Activated effector memory CD4-positive, alpha-beta T cell treated with anti-CD3 and anti-CD28 coated beads, Interleukin-2, amount 50 U/mL, for 16 hours (primary cell): ENCODE measurements around the gene MTHFD2.
"Not testable (repeated sequence)": the region's sequence is repeated elsewhere in the genome, so short reads cannot be mapped to it uniquely, and the experiment has no call there.

Source experiments
- DNase-seq: peaks from one replicate; pipeline ENCODE4 v3.0.0-alpha.2; 2020

MTHFD2 gene

GRCh38 chr2:74198461-74199274 lies at the start of gene MTHFD2:
Gene MTHFD2 (plus strand): TSS chr2:74198615. CDS start chr2:74198642, 27 bp downstream.
- DNase-seq, result peak; percentile 96

DNA sequence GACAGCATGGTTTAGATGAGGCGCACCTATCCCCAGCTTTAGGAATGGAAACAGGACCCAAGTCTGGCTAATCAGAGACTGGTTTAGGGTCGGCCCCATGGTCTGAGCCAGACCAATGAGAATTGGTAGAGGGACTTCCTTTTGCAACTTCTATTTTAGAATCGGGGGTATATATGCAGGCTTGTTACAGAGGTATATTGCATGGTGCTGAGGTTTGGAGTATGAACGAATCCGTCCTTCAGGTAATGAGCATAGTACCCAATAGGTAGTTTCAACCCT lies 49.2 kb upstream of the MTHFD2 start:
- no peak for DNase-seq

- DNase-seq, result no peak
Observed at GRCh38 chr2:74149570-74150319, 48.7 kb upstream of the MTHFD2 start.

DNA sequence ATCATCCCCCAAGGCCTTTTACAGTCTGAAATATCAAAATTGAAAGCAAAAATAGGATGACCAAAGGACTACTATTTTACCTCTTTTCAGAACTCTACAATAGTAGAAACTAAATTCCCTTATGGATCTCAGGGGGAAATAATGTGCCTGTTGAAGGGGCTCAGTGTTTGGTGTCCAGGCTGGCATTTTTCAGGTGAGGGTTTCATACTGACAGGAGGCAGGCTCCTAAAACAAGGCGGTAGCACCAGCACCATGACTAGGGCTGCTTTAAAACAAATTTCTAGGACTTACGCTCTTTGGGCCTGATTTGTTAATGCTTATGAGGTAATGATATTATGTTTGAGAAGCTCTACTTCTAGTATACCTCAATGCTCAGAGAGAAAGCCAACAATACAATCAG lies 45.5 kb upstream of the MTHFD2 start:
- no peak for DNase-seq

GRCh38 chr2:74155830-74156229 lies 42.6 kb upstream of the MTHFD2 start:
- no peak for DNase-seq

- no peak for DNase-seq
Observed at GRCh38 chr2:74162951-74163350, 35.5 kb upstream of the MTHFD2 start.

GRCh38 chr2:74164761-74165160 lies 33.7 kb upstream of the MTHFD2 start:
- no peak for DNase-seq

GRCh38 chr2:74168739-74169138 lies 29.7 kb upstream of the MTHFD2 start:
- no peak for DNase-seq

DNA sequence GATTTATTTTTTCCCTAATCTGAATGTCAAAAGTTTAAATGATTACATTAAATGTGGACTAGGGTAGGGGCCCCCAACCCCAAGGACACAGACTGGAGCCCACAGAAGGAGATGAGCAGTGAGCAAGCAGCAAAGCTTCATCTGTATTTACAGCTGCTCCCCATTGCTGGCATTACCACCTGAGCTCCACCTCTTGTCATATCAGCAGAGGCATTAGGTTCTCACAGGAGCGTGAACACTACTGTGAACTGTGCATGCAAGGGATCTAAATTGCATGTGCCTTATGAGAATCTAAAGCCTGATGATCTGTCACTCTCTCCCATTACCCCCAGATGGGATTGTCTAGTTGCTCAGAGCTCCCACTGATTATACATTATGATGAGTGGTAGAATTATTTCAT lies 23.5 kb upstream of the MTHFD2 start:
- DNase-seq, result no peak

GRCh38 chr2:74177696-74178095 lies 20.7 kb upstream of the MTHFD2 start:
- no peak for DNase-seq

- peak; percentile 99 for DNase-seq
Observed at GRCh38 chr2:74178211-74179062, 20.0 kb upstream of the MTHFD2 start, which contains the start of gene MOB1A. Gene MOB1A (minus strand): TSS chr2:74178879. CDS start chr2:74178674, 205 bp downstream.

- no peak for DNase-seq
Observed at GRCh38 chr2:74179063-74179865, 19.2 kb upstream of the MTHFD2 start.

DNA sequence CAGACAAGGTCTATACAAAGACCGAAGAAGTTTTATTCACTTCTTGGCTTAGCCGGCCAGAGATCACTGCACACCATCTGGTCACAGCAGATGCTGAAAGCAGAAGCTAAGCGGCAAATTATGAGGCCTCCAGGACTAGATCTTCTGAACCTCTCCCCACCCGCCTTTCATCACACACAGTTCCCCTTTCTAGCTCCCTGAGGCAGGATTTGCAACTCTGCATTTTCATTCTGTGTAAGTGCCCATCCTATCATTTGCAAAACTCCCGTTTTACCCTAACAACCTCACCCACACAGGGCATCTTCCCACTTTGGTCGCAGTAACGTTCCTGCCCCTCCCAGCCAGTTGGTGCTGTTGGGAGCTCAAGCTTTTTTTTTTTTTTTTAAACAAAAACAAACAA lies 16.7 kb upstream of the MTHFD2 start:
- DNase-seq, result no peak

DNA sequence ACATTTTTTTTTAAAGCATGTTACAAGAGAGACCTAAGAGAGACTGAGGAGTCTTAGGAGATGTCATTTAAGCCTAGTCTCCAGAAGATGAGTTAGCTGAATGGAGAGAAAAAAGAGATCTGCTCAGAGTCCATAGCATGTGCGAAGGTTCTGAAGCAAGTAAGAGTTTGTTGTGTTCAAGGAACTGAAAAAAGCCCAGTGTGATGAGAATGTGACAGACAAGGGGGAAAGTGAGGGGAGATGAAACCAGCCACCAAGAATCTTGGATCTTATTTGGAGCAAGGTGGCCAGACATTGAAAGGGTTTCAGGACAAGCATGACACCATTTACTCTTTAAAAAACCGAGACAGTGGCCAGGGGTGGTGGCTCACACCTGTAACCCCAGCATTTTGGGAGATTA lies 14.5 kb upstream of the MTHFD2 start:
- DNase-seq, result no peak

GRCh38 chr2:74186038-74186437 lies 12.4 kb upstream of the MTHFD2 start:
- peak; percentile 66 for DNase-seq

GRCh38 chr2:74186706-74187105 lies 11.7 kb upstream of the MTHFD2 start:
- DNase-seq, result not testable (repeated sequence)

DNA sequence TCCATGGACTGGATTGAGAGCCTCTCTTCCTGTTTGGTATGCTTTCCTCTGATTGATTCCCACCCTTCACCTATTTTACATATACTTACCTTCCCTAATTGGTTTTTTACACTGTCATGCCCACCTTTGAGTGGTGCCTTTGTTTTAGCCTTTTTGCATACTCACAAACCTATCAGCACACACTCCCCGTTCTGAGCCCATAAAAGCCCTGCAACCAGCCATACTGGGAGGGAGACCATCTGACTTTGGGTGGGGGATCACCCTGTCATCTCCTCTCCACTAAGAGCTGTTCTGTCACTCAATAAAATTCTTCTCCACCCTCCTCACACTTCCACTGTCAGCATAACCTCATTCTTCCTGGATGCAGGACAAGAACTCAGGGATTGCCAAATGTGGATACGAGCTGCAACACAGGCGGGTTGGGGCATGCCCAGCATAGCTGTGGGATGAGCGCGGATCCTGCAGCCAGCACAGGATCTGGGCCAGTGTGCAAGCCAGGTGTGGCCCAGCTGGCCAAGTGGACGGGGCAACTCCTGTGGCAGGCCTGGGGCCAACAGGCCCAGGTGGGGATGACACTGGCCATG lies 10.3 kb upstream of the MTHFD2 start:
- no peak for DNase-seq

DNA sequence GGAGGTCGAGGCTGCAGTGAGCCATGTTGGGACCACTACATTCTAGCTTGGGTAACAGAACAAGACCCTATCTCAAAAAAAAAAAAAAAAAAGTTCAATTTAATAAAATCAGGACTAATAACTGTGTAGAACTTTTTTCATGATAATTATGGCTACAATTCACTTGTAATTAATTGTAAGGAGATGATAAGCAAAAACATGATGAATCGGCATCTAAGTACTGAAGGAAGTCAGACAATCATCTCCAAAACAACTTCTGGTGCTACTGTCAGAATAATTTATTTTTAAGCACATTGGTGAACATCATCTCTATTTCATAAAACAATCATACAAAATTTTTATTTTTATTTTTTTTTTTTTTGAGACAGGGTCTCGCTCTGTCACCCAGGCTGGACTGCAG lies 9.7 kb upstream of the MTHFD2 start:
- DNase-seq, result no peak

DNA sequence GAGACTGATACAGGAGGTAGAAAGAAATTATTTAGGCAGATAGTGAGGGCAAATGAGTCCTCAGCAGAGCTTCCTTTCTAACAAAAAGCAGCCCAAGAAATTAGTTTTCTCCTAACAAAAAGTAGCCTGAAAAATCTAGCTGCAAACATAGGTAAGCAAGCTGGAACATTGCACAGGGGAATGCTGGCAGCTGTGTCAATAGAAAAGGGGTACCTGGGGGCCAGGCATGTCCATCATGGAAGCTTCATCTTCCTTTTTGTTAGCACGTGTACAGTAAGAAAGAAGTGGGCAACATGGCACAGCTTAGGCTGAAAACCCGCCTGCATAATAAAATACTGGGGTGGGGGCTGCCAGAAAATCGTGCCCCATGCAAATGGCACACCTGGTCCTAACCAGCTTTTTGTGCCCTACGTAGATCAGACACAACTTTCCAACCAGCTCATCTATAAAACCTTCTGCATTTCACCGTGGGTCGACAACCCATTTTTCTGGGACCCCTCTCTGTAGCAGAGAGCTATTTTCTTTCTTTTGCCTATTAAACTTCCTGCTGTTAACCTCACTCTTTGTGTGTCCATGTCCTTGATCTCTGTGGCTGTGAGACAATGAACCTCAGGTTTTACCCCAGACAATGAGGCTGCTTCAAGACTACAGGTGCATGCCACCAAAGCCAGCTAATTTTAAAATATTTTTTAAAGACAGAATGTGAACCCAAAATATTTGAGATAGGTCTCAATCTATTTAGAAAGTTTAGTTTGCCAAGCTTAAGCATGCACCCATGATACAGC lies 6.6 kb upstream of the MTHFD2 start:
- no peak for DNase-seq

- no peak for DNase-seq
Observed at GRCh38 chr2:74194799-74195198, 3.6 kb upstream of the MTHFD2 start.

GRCh38 chr2:74197049-74197448 lies 1.4 kb upstream of the MTHFD2 start:
- DNase-seq, result no peak
